H1 (cell line): Measurements from ENCODE around the gene DUSP12. TPM values are rescaled to one million over a fixed set of nuclear protein-coding genes. Genes with fewer than 3 reads are reported as not detected.

Experiments used
- CTCF ChIA-PET: fragments of 300-600 bp; sonication (Branson Sonifier 250); formaldehyde crosslinking; loops from one replicate; lab custom pipeline; 2021; ENCODE audit not compliant: partially characterized antibody; lab: Charles Lee
- POLR2A ChIA-PET: fragments of 300-600 bp; sonication (Branson Sonifier 250); formaldehyde crosslinking; loops from one replicate; lab custom pipeline; 2021; ENCODE audit warnings: inconsistent platforms; ENCODE audit not compliant: partially characterized antibody; lab: Charles Lee
- DNase-seq, 2 experiments: peaks; one replicate each; pipeline versions ENCODE4 v3.0.0 to v3.0.0-alpha.2; 2010 to 2022; ENCODE audit warnings: low spot score in 2 of 2, low read depth in 1 of 2, mixed read lengths in 1 of 2
- FAIRE-seq: peaks from 2 replicates; lab custom pipeline; 2011; peaks lifted over from hg19 to GRCh38; lab: Jason Lieb, UNC
- H2AFZ ChIP-seq: 2 replicates; pipeline ENCODE4 v1.8.1; 2012; ENCODE audit warnings: low read length, inconsistent platforms
- H2AK5ac ChIP-seq: 2 replicates; pipeline ENCODE4 v1.6.1; 2013; ENCODE audit warnings: low read depth, low read length
- H2BK120ac ChIP-seq: replicated peaks from 2 replicates; pipeline ENCODE3; 2013; ENCODE audit warnings: low read depth, low read length, inconsistent platforms
- H2BK12ac ChIP-seq: 2 replicates; pipeline ENCODE4 v1.6.1; 2013; ENCODE audit warnings: low read depth, low read length
- H2BK15ac ChIP-seq: 2 replicates; pipeline ENCODE4 v1.6.1; 2013; ENCODE audit warnings: low read length
- H2BK20ac ChIP-seq: 2 replicates; pipeline ENCODE4 v1.6.1; 2013; ENCODE audit warnings: low read length
- H2BK5ac ChIP-seq: 2 replicates; pipeline ENCODE4 v1.6.1; 2013; ENCODE audit warnings: low read depth, low read length
- H3K14ac ChIP-seq: 2 replicates; pipeline ENCODE4 v1.6.1; 2013; ENCODE audit warnings: inconsistent platforms; ENCODE audit not compliant: insufficient read length
- H3K18ac ChIP-seq: 2 replicates; pipeline ENCODE4 v1.6.1; 2013; ENCODE audit warnings: low read length; ENCODE audit errors: extremely low read depth
- H3K23ac ChIP-seq: 2 replicates; pipeline ENCODE4 v1.6.1; 2013; ENCODE audit warnings: inconsistent platforms; ENCODE audit not compliant: insufficient read length
- H3K23me2 ChIP-seq: 2 replicates; pipeline ENCODE4 v1.6.1; 2013; ENCODE audit warnings: low read depth, low read length
- H3K27ac ChIP-seq: 2 replicates; pipeline ENCODE4 v1.6.1; 2011; ENCODE audit warnings: low read depth, low read length, inconsistent platforms
- H3K27me3 ChIP-seq, 4 experiments: replicated peaks in 1 of 4; 1 replicate in 1 of 4; 2 replicates in 3 of 4; pipeline versions ENCODE4 v1.6.1 to v1.8.1; 2011 to 2013; ENCODE audit warnings: low read length in 3 of 4, mild to moderate bottlenecking in 3 of 4, inconsistent platforms in 2 of 4, mixed read lengths in 2 of 4, moderate library complexity in 1 of 4; ENCODE audit not compliant: control insufficient read depth in 3 of 4, insufficient read depth in 3 of 4; ENCODE audit errors: extremely low read depth in 1 of 4
- H3K36me3 ChIP-seq, 4 experiments: 2 replicates each; pipeline versions ENCODE4 v1.6.1 to v1.8.1; 2011 to 2013; ENCODE audit warnings: mild to moderate bottlenecking in 4 of 4, low read length in 3 of 4, moderate library complexity in 2 of 4, control low read depth in 1 of 4, inconsistent platforms in 1 of 4; ENCODE audit not compliant: insufficient read depth in 4 of 4, control insufficient read depth in 2 of 4
- H3K4ac ChIP-seq: replicated peaks from 2 replicates; pipeline ENCODE3; 2013; ENCODE audit warnings: low read length, low read depth, mixed read lengths, inconsistent platforms; ENCODE audit not compliant: insufficient read length
- H3K4me1 ChIP-seq, 4 experiments: replicated peaks in 1 of 4; 1 replicate in 1 of 4; 2 replicates in 3 of 4; pipeline versions ENCODE4 v1.6.1 to v1.8.1; 2011 to 2013; ENCODE audit warnings: low read length in 3 of 4, inconsistent platforms in 2 of 4, mixed read lengths in 1 of 4; ENCODE audit not compliant: insufficient read depth in 4 of 4, control insufficient read depth in 3 of 4
- H3K4me2 ChIP-seq, 2 experiments: 2 replicates each; pipeline versions ENCODE4 v1.6.1 to v1.8.1; 2011 to 2013; ENCODE audit warnings: low read depth in 2 of 2, low read length in 2 of 2, control low read depth in 1 of 2, inconsistent platforms in 1 of 2, mild to moderate bottlenecking in 1 of 2; ENCODE audit not compliant: insufficient read depth in 1 of 2
- H3K4me3 ChIP-seq, 4 experiments: fragments of 200-600, 300-600 bp in 1 of 4; sonication (generic), shearing (Covaris generic), sonication (Bioruptor Twin) in 1 of 4; 2 replicates each; pipeline versions ENCODE4 v1.5.1 to v1.8.1; 2011 to 2016; ENCODE audit warnings: low read length in 4 of 4, low read depth in 3 of 4, control low read depth in 2 of 4, inconsistent platforms in 2 of 4, mild to moderate bottlenecking in 2 of 4, mixed read lengths in 1 of 4, moderate library complexity in 1 of 4; ENCODE audit not compliant: insufficient read depth in 2 of 4; ENCODE audit errors: extremely low read depth in 1 of 4
- H3K56ac ChIP-seq: replicated peaks from 2 replicates; pipeline ENCODE3; 2013; ENCODE audit warnings: low read depth, mild to moderate bottlenecking, mixed read lengths, low read length, inconsistent platforms; ENCODE audit not compliant: insufficient read length
- H3K79me1 ChIP-seq: 2 replicates; pipeline ENCODE4 v1.6.1; 2013; ENCODE audit warnings: low read depth, low read length, control low read depth
- H3K79me2 ChIP-seq, 2 experiments: 2 replicates each; pipeline versions ENCODE4 v1.6.1 to v1.8.1; 2012 to 2013; ENCODE audit warnings: low read length in 2 of 2, mild to moderate bottlenecking in 2 of 2, inconsistent platforms in 1 of 2; ENCODE audit not compliant: insufficient read depth in 2 of 2, control insufficient read depth in 1 of 2
- H3K9ac ChIP-seq, 4 experiments: replicated peaks in 1 of 4; 1 replicate in 1 of 4; 2 replicates in 3 of 4; pipeline versions ENCODE4 v1.6.1 to v1.8.1; 2011 to 2013; ENCODE audit warnings: low read depth in 3 of 4, low read length in 3 of 4, control low read depth in 2 of 4, mild to moderate bottlenecking in 2 of 4, moderate library complexity in 2 of 4, inconsistent platforms in 1 of 4; ENCODE audit errors: extremely low read depth in 1 of 4
- H3K9me3 ChIP-seq, 2 experiments: 2 replicates each; pipeline versions ENCODE4 v1.6.1 to v1.8.1; 2012 to 2013; ENCODE audit warnings: mild to moderate bottlenecking in 2 of 2, moderate library complexity in 2 of 2, control low read depth in 1 of 2, inconsistent platforms in 1 of 2, low read depth in 1 of 2, low read length in 1 of 2, mixed read lengths in 1 of 2; ENCODE audit not compliant: insufficient read depth in 2 of 2
- H4K20me1 ChIP-seq, 2 experiments: replicated peaks in 1 of 2; 2 replicates each; pipeline versions ENCODE3 to v1.8.1; 2011 to 2013; ENCODE audit warnings: inconsistent platforms in 2 of 2, low read length in 2 of 2, mild to moderate bottlenecking in 1 of 2; ENCODE audit not compliant: insufficient read depth in 2 of 2, control insufficient read depth in 1 of 2
- H4K5ac ChIP-seq: 2 replicates; pipeline ENCODE4 v1.6.1; 2013; ENCODE audit warnings: low read length, low read depth, mixed read lengths, inconsistent platforms; ENCODE audit not compliant: insufficient read length
- H4K8ac ChIP-seq: 2 replicates; pipeline ENCODE4 v1.8.0; 2013; ENCODE audit warnings: mild to moderate bottlenecking, moderate library complexity, low read length, inconsistent platforms; ENCODE audit not compliant: insufficient read depth; ENCODE audit errors: extremely low read depth
- H4K91ac ChIP-seq: replicated peaks from 2 replicates; pipeline ENCODE3; 2013; ENCODE audit warnings: low read length, mixed read lengths, inconsistent platforms; ENCODE audit not compliant: insufficient read length
- BCL11A ChIP-seq, 2 experiments: IDR thresholded peaks; one replicate each; pipeline ENCODE4 v1.6.1; 2011; ENCODE audit warnings: low read depth in 2 of 2, low read length in 2 of 2, mild to moderate bottlenecking in 2 of 2
- JUN ChIP-seq: IDR thresholded peaks from 2 replicates; pipeline ENCODE4 v1.6.1; 2011; ENCODE audit warnings: low read depth, mild to moderate bottlenecking, improper control_type of control experiment, low read length
- KDM4A ChIP-seq: IDR thresholded peaks from one replicate; pipeline ENCODE4 v1.7.1; 2012; ENCODE audit warnings: low read depth, mild to moderate bottlenecking, moderate library complexity, low read length, inconsistent platforms; ENCODE audit not compliant: severe bottlenecking
- MAX ChIP-seq: IDR thresholded peaks from 2 replicates; pipeline ENCODE4 v1.6.1; 2012; ENCODE audit warnings: inconsistent platforms
- SAP30 ChIP-seq: fragments of 300-600 bp; sonication (generic); IDR thresholded peaks from 2 replicates; pipeline ENCODE4 v1.7.1; 2012; ENCODE audit warnings: low read length, moderate library complexity, mild to moderate bottlenecking, inconsistent platforms; ENCODE audit not compliant: insufficient read depth, insufficient replicate concordance
- SIX5 ChIP-seq: IDR thresholded peaks from 2 replicates; pipeline ENCODE4 v1.6.1; 2011; ENCODE audit warnings: mild to moderate bottlenecking, low read depth, low read length
- SP2 ChIP-seq: IDR thresholded peaks from 2 replicates; pipeline ENCODE4 v1.6.1; 2012; ENCODE audit warnings: mild to moderate bottlenecking, low read length, inconsistent platforms
- WGBS, 2 experiments: shearing (Covaris generic) in 1 of 2; methylation state at CpG; one replicate each; pipeline versions ENCODE4 v1.1.6 to v1.1.7; 2013 to 2015; ENCODE audit warnings: low lambda C conversion rate in 2 of 2, mixed read lengths in 2 of 2, inconsistent platforms in 1 of 2, low coverage in 1 of 2, missing lambda C conversion rate in 1 of 2; ENCODE audit not compliant: insufficient replicate concordance in 2 of 2, insufficient coverage in 1 of 2, insufficient read length in 1 of 2; ENCODE audit errors: extremely low coverage in 1 of 2, missing lambda C conversion rate in 1 of 2; 5-methylcytosine and 5-hydroxymethylcytosine counted together
- polyA plus RNA-seq, 7 experiments: library from polyadenylated mRNA; depleted of rRNA in 3 of 7; stranded (reverse) in 5 of 7; unstranded in 2 of 7; fragments of >200 nt in 5 of 7; fragments of 200-250 nt in 2 of 7; gene quantifications; 1 replicate in 5 of 7; 2 replicates in 1 of 7; 4 replicates in 1 of 7; pipeline versions ENCODE4 v1.2.1 to v1.2.3, GENCODE V29; 2011 to 2013; ENCODE audit warnings: missing spikeins in 2 of 7, mixed read lengths in 2 of 7
- total RNA-seq: library from RNA; stranded (reverse); fragmentation: NEBNext Ultra II Directional; extraction: Animal tissue kit (Norgen Biotek cat#: 25700); gene quantifications from 2 replicates; pipeline ENCODE4 v1.2.1, GENCODE V29; 2021

The DUSP12 gene
- total and polyA plus RNA-seq, 2 of the 8 experiments (the other 6 are each of a cell fraction or from before 2014, with no cell fraction given) = 27.6 to 33.9 TPM

GRCh38 chr1:161791904-161792655 lies 42.5 kb downstream of the DUSP12 start:
- Histone ChIP-seq H2BK20ac (no peak overlapping the region), H2BK120ac (no peak overlapping the region), H3K79me1 (no peaks in the 10 kb centered on the region), H3K27me3 (peaks cover 0 to 1% (median 0%) of the 10 kb centered on the region in 4 experiments; a peak in 1 of 7 replicates), H3K4me1 (no peaks in the 10 kb centered on the region), H4K20me1 (peaks cover 0 to 3% of the 10 kb centered on the region in 2 experiments), H2BK5ac (no peak overlapping the region), H3K9me3 (no peaks in the 10 kb centered on the region), H3K14ac (no peak overlapping the region), H3K27ac (no peak overlapping the region), H2AFZ (no peak overlapping the region), H3K79me2 (no peaks in the 10 kb centered on the region), H2BK12ac (no peak overlapping the region), H3K4me2 (no peak overlapping the region), H4K8ac (no peak overlapping the region), H2BK15ac (no peak overlapping the region), H3K4me3 (no peak overlapping the region), H3K18ac (no peak overlapping the region), H2AK5ac (no peak overlapping the region), H3K4ac (no peak overlapping the region), H3K36me3 (peaks cover 0 to 3% (median 0%) of the 10 kb centered on the region in 4 experiments; a peak in 3 of 8 replicates), H3K23me2 (no peaks in the 10 kb centered on the region; the same call in 1 of the 2 replicates), H4K91ac (no peak overlapping the region), H3K9ac (no peak overlapping the region), H3K56ac (no peak overlapping the region), H4K5ac (no peak overlapping the region), H3K23ac (no peak overlapping the region)
- no peak for DNase-seq
- TF ChIP-seq JUN (no peak), SAP30 (no peak), SP2 (no peak), BCL11A (IDR thresholded peaks at IDR 0.05; ENCODE audit: low read depth in 2 of 2, low read length in 2 of 2) (no peak), KDM4A (no peak), SIX5 (no peak), MAX (no peak)
- no peak for FAIRE-seq
- POLR2A ChIA-PET = interaction anchor here (0.9 to 1.8 kb wide), 4 partner anchors 8 to 245 kb away, joined by 3 to 7 read pairs (median 4); partner anchors contain the start of gene DUSP12
- WGBS, 2 experiments = 90% methylated on average over 5 of the region's 5 CpGs; no CpG with 5 or more reads in 1 of the 2 experiments
- CTCF ChIA-PET = interaction anchor here (0.6 to 10.0 kb wide), 46 partner anchors 8 to 464 kb away, joined by 3 to 180 read pairs (median 4); partner anchors contain the start of genes ATF6 and OLFML2B
